GM23248 (cell line): Measurements from ENCODE around the gene EXOC3L2.

Experiments used
- EZH2 ChIP-seq: fragments of 200-600 bp; sonication (generic); IDR thresholded peaks from 2 replicates; pipeline ENCODE4 v1.6.1; 2018; ENCODE audit warnings: antibody characterized with exemption, mild to moderate bottlenecking; ENCODE audit not compliant: insufficient read depth, poor library complexity, severe bottlenecking
- EZH2phosphoT487 ChIP-seq: fragments of 200-600 bp; sonication (generic); IDR thresholded peaks from 2 replicates; pipeline ENCODE4 v1.6.1; 2018; ENCODE audit warnings: antibody characterized with exemption, moderate library complexity, mild to moderate bottlenecking, low read depth; ENCODE audit not compliant: insufficient read depth

DNA sequence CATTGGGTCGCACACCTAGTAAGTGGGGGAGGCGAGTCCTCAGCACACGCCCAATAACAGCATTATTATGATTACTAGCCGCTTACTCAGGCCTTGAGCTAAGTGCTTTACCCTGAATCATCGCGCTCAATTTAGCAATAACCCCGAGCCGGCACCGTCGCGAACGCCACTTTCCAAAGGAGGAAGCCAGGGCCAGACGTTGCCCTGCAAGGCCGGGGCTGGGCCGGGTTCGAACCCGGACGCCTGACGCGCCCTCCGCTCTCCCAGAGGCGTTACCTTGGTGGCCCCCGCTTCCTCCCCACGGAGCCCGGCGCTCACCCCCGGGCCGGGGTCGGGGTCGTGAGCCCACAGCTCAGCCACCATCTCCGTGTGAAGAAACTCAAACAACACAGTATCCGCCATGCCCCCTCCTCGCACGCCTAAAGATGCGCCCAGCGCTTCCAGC lies 67.4 kb downstream of the EXOC3L2 start, which contains the start of gene TRAPPC6A:
- no peak for TF ChIP-seq EZH2phosphoT487
- TF ChIP-seq EZH2, result no peak
